ENCODE data around the gene PCYT2.

PCYT2 gene

GRCh38 chr17:81932333-81932983 is 21.3 kb upstream of the PCYT2 start (continued):
- no peak for TF ChIP-seq ZNF837 (tag by site-specific recombination; IDR thresholded peaks at IDR 0.05)
- TF ChIP-seq ZBTB17 (tag by site-specific recombination; IDR thresholded peaks at IDR 0.05), result no peak
- TF ChIP-seq ZNF658 (tag by site-specific recombination; IDR thresholded peaks at IDR 0.05), result no peak

- POLR2A ChIA-PET, result interaction anchor here (0.6 to 1.5 kb wide), 2 partner anchors 19 to 90 kb away, joined by 4 to 5 read pairs; no protein-coding TSS in a partner anchor
- CTCF ChIA-PET, result interaction anchor here (0.6 to 1.2 kb wide), 3 partner anchors 28 to 90 kb away, joined by 3 to 4 read pairs (median 4); no protein-coding TSS in a partner anchor
- TF ChIP-seq ZXDB (tag by site-specific recombination; IDR thresholded peaks at IDR 0.05), result no peak
Observed at GRCh38 chr17:81931557-81932332, 20.5 kb upstream of the PCYT2 start.

DNA sequence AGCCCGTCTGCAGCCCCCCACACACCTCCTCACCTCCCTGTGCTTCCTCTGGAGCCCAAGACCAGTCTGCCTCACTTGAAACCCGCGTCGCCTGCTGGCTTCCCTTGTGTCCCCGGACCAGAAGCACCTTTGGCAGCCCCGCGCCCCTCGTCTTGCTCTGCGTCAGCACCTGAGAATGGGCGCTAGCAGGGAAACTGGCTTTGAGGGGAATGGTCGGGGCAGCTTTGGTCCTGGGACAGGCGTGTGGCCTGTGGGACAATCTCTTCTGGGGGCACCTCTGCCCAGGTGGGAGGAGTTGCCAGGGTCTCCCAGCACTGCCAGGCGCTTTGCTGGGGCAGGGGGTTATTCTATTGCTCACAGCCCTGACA is 20.0 kb upstream of the PCYT2 start:
- ChIA-PET POLR2A (interaction anchor here (0.6 to 1.5 kb wide), 2 partner anchors 19 to 90 kb away, joined by 4 to 5 read pairs; no protein-coding TSS in a partner anchor), CTCF (interaction anchor here (1.0 to 1.1 kb wide), 2 partner anchors 23 to 91 kb away, joined by 4 read pairs; no protein-coding TSS in a partner anchor)
- no peak overlapping the region for H3K27ac ChIP-seq (ENCODE audit: extremely low read depth, low read depth, low read length)
- H3K36me3 ChIP-seq (ENCODE audit: control insufficient read depth in 2 of 2, insufficient read depth in 1 of 2, low read length in 2 of 2), result peaks cover 0 to 13% of the 10 kb centered on the region in 2 experiments; a peak in 1 of 3 replicates
- H3K4me3 ChIP-seq (ENCODE audit: low read depth, low read length), result no peak overlapping the region
- peaks cover 1% of the 10 kb centered on the region; the same call in 1 of the 2 replicates for H3K4me1 ChIP-seq (ENCODE audit: control insufficient read depth, insufficient read depth, low read length)
- no peak for TF ChIP-seq ZBTB21 (tag by site-specific recombination; IDR thresholded peaks at IDR 0.05)
- TF ChIP-seq ZFP3 (tag by site-specific recombination; IDR thresholded peaks at IDR 0.05; ENCODE audit: low read depth), result no peak
- TF ChIP-seq ZXDB (tag by site-specific recombination; IDR thresholded peaks at IDR 0.05), result no peak
- no peak for TF ChIP-seq MZF1 (tag by site-specific recombination; IDR thresholded peaks at IDR 0.05; ENCODE audit: borderline replicate concordance)
- TF ChIP-seq SP7 (tag by site-specific recombination; IDR thresholded peaks at IDR 0.05), result no peak
- TF ChIP-seq ZNF239 (tag by site-specific recombination; IDR thresholded peaks at IDR 0.05), result no peak
- no peak for TF ChIP-seq ZNF280D (tag by site-specific recombination; IDR thresholded peaks at IDR 0.05)
- H3K9me3 ChIP-seq (ENCODE audit: control insufficient read depth, insufficient read depth, low read depth, low read length), result no peaks in the 10 kb centered on the region

More at GRCh38 chr17:81931557-81932332, 20.5 kb upstream of the PCYT2 start:
- H3K9me3 ChIP-seq (ENCODE audit: control insufficient read depth, insufficient read depth, low read depth, low read length), result no peaks in the 10 kb centered on the region
- peaks cover 0 to 13% of the 10 kb centered on the region in 2 experiments; a peak in 1 of 3 replicates for H3K36me3 ChIP-seq (ENCODE audit: control insufficient read depth in 2 of 2, insufficient read depth in 1 of 2, low read length in 2 of 2)
- no peak overlapping the region for H3K4me3 ChIP-seq (ENCODE audit: low read depth, low read length)
- H3K27ac ChIP-seq (ENCODE audit: extremely low read depth, low read depth, low read length), result no peak overlapping the region
- H3K4me1 ChIP-seq (ENCODE audit: control insufficient read depth, insufficient read depth, low read length), result no peaks in the 10 kb centered on the region; the same call in 1 of the 2 replicates

DNA sequence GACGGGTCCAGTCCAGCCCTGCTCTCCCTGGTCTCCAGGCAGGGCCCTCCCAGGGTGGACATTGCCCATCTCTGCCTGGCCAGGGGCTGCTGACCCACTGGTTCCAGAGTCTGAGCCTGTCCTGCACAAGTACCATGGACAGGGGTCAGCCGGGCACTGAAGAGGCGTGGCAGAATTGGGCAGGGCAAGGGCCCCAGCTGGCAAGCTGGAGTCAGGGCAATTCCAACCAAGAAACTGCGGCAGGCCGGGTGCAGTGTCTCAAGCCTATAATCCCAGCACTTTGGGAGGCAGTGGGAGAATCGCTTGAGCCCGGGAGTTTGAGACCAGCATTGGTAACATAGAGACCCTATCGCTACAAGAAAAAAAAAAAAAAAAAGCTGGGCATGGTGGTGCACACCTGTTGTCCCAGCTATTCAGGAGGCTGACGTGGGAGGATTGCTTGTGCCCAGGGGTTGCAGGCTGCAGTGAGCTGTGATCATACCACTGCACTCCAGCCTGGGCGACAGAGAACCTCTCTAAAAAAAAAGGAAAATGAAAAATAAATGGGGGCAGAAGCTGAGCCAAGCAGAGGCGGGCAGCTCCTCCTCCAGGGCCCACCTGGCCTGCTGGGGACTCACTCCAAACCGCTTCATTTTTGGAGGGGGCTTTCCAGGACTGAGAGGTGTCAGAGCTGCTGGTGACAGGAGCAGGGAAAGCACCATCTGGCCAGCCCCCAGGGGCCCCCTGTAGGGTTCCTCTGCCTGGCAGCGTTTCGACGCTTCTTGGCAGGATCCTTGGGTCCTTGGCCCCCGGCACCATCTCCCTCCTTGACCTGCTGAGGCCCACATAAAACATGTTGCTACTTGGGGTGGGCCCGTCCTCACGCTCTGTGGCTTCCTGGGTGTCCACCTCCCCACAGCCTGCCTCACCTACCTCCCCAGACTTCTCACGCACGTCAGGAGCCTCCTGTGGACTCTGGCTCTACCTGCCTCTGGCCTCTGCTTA is 19.2 kb upstream of the PCYT2 start:
- H3K27ac ChIP-seq (ENCODE audit: extremely low read depth, low read depth, low read length), result no peak overlapping the region
- ChIA-PET POLR2A (interaction anchor here (0.5 to 1.5 kb wide), 8 partner anchors 13 to 372 kb away, joined by 3 to 6 read pairs (median 4); no protein-coding TSS in a partner anchor), CTCF (interaction anchor here (1.0 to 1.1 kb wide), 2 partner anchors 23 to 92 kb away, joined by 4 read pairs; no protein-coding TSS in a partner anchor)
- no peak overlapping the region for H3K4me3 ChIP-seq (ENCODE audit: low read depth, low read length)
- peaks cover 3% of the 10 kb centered on the region; the same call in 1 of the 2 replicates for H3K4me1 ChIP-seq (ENCODE audit: control insufficient read depth, insufficient read depth, low read length)
- peaks cover 0 to 13% of the 10 kb centered on the region in 2 experiments; a peak in 1 of 3 replicates for H3K36me3 ChIP-seq (ENCODE audit: control insufficient read depth in 2 of 2, insufficient read depth in 1 of 2, low read length in 2 of 2)
- no peaks in the 10 kb centered on the region for H3K9me3 ChIP-seq (ENCODE audit: control insufficient read depth, insufficient read depth, low read depth, low read length)
- TF ChIP-seq ZNF433 (tag by site-specific recombination; IDR thresholded peaks at IDR 0.05; ENCODE audit: low read depth) (no peak), ZNF830 (tag by site-specific recombination; IDR thresholded peaks at IDR 0.05; ENCODE audit: low read depth) (no peak), KLF9 (tag by site-specific recombination; IDR thresholded peaks at IDR 0.05; ENCODE audit: low read depth) (no peak), ZNF223 (tag by site-specific recombination; IDR thresholded peaks at IDR 0.05) (no peak), ZBTB10 (tag by site-specific recombination; IDR thresholded peaks at IDR 0.05) (no peak), ZNF776 (tag by site-specific recombination; IDR thresholded peaks at IDR 0.05; ENCODE audit: borderline replicate concordance) (no peak), ZNF658 (tag by site-specific recombination; IDR thresholded peaks at IDR 0.05) (no peak)

Data from HEK293 (cell line).